ENCODE data around the gene ZNF311. TPM values are rescaled to one million over a fixed set of nuclear protein-coding genes. Genes with fewer than 3 reads are reported as not detected.

Gene ZNF311
- 1 to 10 TPM; 1.1 to 2.1 TPM for total RNA-seq

DNA sequence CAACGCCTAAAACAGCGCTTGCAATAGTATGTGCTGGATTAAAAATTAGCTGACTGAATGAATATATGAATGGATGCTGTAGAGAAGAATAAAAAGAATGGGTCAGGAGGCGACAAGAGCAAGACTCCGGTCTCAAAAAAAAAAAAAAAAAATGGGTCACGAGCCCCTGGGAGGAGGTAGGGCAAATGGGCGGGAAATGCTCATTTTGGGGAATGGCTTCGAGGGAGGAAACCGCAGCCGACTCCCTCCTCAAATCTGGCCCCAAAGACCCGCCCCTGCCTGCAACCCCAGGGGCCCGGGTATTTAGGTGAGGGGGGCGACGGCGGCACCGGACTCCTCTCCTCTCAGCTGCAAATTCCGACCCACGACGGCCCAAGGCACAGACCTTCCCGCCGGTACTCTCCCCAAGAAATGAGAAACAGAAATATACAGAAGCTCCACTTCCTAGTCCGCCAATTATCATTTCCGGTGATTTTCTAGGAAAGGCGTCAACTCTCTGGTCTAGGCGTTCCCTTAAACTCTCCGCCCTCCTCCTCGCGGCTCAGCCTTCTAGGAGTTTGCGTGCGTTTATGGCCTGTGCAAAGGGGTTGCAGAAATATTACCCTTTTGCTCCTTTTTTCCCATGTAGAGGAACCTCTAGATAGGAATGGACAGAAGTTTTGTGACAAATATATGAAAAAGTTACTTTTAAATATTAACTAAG, at the start of gene ZNF311:
Gene ZNF311 (minus strand): TSS at position 133 of the 703 bp plus-strand sequence. CDS start 1,361 bp downstream, outside the sequence.
- Histone ChIP-seq H3K36me3 (no peaks in the 10 kb centered on the region), H3K9me3 (no peaks in the 10 kb centered on the region), H3K4me1 (peaks cover 6% of the 10 kb centered on the region), H3K27ac (no peak within 1 kb of the TSS), H3K4me3 (peak within 1 kb of the TSS; percentile 50), H3K27me3 (no peaks in the 10 kb centered on the region), H3K9ac (ENCODE audit: low read depth in 2 of 2, low read length in 2 of 2) (peak within 1 kb of the TSS; percentile 28 to 58)
- intact Hi-C loops (cut with DNase I) = no loop called here
- DNase-seq = peak; percentile 70
- no peak for TF ChIP-seq CTCF (IDR thresholded peaks at IDR 0.05)

- Histone ChIP-seq H3K27ac (no peak overlapping the region), H3K9ac (ENCODE audit: low read depth in 2 of 2, low read length in 2 of 2) (no peak overlapping the region), H3K4me3 (no peak overlapping the region), H3K9me3 (no peaks in the 10 kb centered on the region), H3K27me3 (no peaks in the 10 kb centered on the region), H3K4me1 (no peaks in the 10 kb centered on the region), H3K36me3 (no peaks in the 10 kb centered on the region)
- DNase-seq = no peak
- intact Hi-C loops (cut with DNase I) = no loop called here
- no peak for TF ChIP-seq CTCF (IDR thresholded peaks at IDR 0.05)
These were observed 46.6 kb upstream of the ZNF311 start for GRCh38 chr6:29051680-29052079.

GRCh38 chr6:29045075-29045474, 40.0 kb upstream of the ZNF311 start, which contains the start of gene OR2W1:
Gene OR2W1, minus strand, starts transcription at chr6:29045175. Its CDS starts 0 bp downstream, at chr6:29045175.
- Histone ChIP-seq H3K36me3 (no peaks in the 10 kb centered on the region), H3K9me3 (no peaks in the 10 kb centered on the region), H3K27me3 (no peaks in the 10 kb centered on the region), H3K4me1 (no peaks in the 10 kb centered on the region), H3K4me3 (no peak within 1 kb of the TSS), H3K9ac (ENCODE audit: low read depth in 2 of 2, low read length in 2 of 2) (no peak within 1 kb of the TSS), H3K27ac (no peak within 1 kb of the TSS)
- no peak for DNase-seq
- intact Hi-C loops (cut with DNase I) = no loop called here
- TF ChIP-seq CTCF (IDR thresholded peaks at IDR 0.05) = no peak

DNA sequence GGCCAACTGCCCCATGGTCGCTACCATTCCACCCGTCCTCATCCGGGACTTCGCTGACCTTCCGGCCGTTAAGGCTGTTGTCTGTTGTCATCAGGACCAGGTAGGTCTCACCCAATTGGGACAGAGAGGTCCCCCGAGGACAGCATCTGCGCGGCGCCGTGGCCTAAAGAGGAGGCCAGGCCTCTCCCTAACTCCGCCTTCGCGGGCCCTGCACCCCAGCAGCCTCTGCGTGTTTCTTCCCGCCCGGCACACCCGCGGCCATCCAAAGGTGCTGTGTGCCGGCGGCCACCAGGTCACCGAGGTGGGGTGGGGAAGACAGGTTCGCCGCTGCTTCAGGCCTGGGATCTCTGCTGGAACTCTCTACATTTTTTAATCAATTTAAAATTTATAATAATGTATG, 30.8 kb upstream of the ZNF311 start:
- Histone ChIP-seq H3K27ac (no peak overlapping the region), H3K9ac (ENCODE audit: low read depth in 2 of 2, low read length in 2 of 2) (no peak overlapping the region), H3K36me3 (no peaks in the 10 kb centered on the region), H3K27me3 (no peaks in the 10 kb centered on the region), H3K9me3 (no peaks in the 10 kb centered on the region), H3K4me1 (no peaks in the 10 kb centered on the region), H3K4me3 (no peak overlapping the region)
- no peak for DNase-seq
- intact Hi-C loops (cut with DNase I) = no loop called here
- TF ChIP-seq CTCF (IDR thresholded peaks at IDR 0.05) = no peak

GRCh38 chr6:29028821-29029220, 23.7 kb upstream of the ZNF311 start:
- H3K36me3 ChIP-seq = no peaks in the 10 kb centered on the region
- no peaks in the 10 kb centered on the region for H3K27me3 ChIP-seq
- TF ChIP-seq CTCF (IDR thresholded peaks at IDR 0.05) = no peak
- H3K4me3 ChIP-seq = no peak overlapping the region
- no peak overlapping the region for H3K27ac ChIP-seq
- no peak overlapping the region for H3K9ac ChIP-seq (ENCODE audit: low read depth in 2 of 2, low read length in 2 of 2)
- no peaks in the 10 kb centered on the region for H3K9me3 ChIP-seq
- DNase-seq = no peak
- intact Hi-C loops (cut with DNase I) = no loop called here
- H3K4me1 ChIP-seq = no peaks in the 10 kb centered on the region
